Calu3 (cell line): Measurements from ENCODE around the gene HEXD. TPM values are rescaled to one million over a fixed set of nuclear protein-coding genes. Genes with fewer than 3 reads are reported as not detected.

Source experiments
- BruUV-seq: library from RNA; stranded (reverse); fragments of 400-500 nt; replicated peaks from 2 replicates; lab custom pipeline; 2021; lab: Mats Ljungman, UMichigan
- CTCF ChIA-PET: fragments of 300-600 bp; sonication (Branson Sonifier 250); formaldehyde crosslinking; loops from one replicate; lab custom pipeline; 2022; ENCODE audit warnings: antibody characterized with exemption; lab: Charles Lee
- DNase-seq: peaks from one replicate; pipeline ENCODE4 v3.0.0; 2022
- H3K27ac Mint-ChIP-seq: one replicate; pipeline ENCODE4 v1.8.0; 2022; ENCODE audit warnings: mixed read lengths; ENCODE audit not compliant: unreplicated experiment
- H3K27me3 Mint-ChIP-seq: one replicate; pipeline ENCODE4 v1.8.0; 2022; ENCODE audit warnings: mixed read lengths; ENCODE audit not compliant: unreplicated experiment
- H3K36me3 Mint-ChIP-seq: one replicate; pipeline ENCODE4 v1.8.0; 2022; ENCODE audit warnings: mild to moderate bottlenecking, moderate library complexity, mixed read lengths; ENCODE audit not compliant: insufficient read depth, unreplicated experiment
- H3K4me1 Mint-ChIP-seq: one replicate; pipeline ENCODE4 v1.8.0; 2022; ENCODE audit warnings: mild to moderate bottlenecking, low read depth, mixed read lengths; ENCODE audit not compliant: unreplicated experiment
- H3K4me3 Mint-ChIP-seq: one replicate; pipeline ENCODE4 v1.8.0; 2022; ENCODE audit warnings: mild to moderate bottlenecking, low read depth, moderate library complexity, mixed read lengths; ENCODE audit not compliant: unreplicated experiment
- H3K9me3 Mint-ChIP-seq: one replicate; pipeline ENCODE4 v1.8.0; 2022; ENCODE audit warnings: low read depth, mixed read lengths; ENCODE audit not compliant: unreplicated experiment
- CTCF ChIP-seq: fragments of 200-600 bp; IDR thresholded peaks from one replicate; pipeline ENCODE4 v1.8.0; 2022; ENCODE audit warnings: antibody characterized with exemption; ENCODE audit not compliant: unreplicated experiment
- intact Hi-C: fragments of 100-400 bp; cut with micrococcal nuclease; formaldehyde crosslinking; loops from one replicate; pipeline ENCODE4 v1.10.0; 2022; ENCODE audit not compliant: unreplicated experiment
- total RNA-seq: library from RNA; stranded (reverse); gene quantifications from 2 replicates; pipeline ENCODE4 v1.2.3, GENCODE V29; 2022

HEXD gene
- total RNA-seq, 1 experiment from 2014 or later, result 30.7 TPM

- Mint-ChIP-seq H3K36me3 (peaks cover 28% of the 10 kb centered on the region), H3K9me3 (no peaks in the 10 kb centered on the region), H3K4me1 (no peaks in the 10 kb centered on the region), H3K4me3 (no peak overlapping the region), H3K27me3 (no peaks in the 10 kb centered on the region), H3K27ac (no peak overlapping the region)
- intact Hi-C loops, result no loop called here
- no peak for TF ChIP-seq CTCF
- no TSS peak for BruUV-seq
- CTCF ChIA-PET, result no interaction called here
- DNase-seq, result no peak
Measured at GRCh38 chr17:82439829-82440365, 21.8 kb downstream of the HEXD start.

- Mint-ChIP-seq H3K27ac (no peak overlapping the region), H3K36me3 (peaks cover 29% of the 10 kb centered on the region), H3K4me3 (no peak overlapping the region), H3K4me1 (no peaks in the 10 kb centered on the region), H3K27me3 (no peaks in the 10 kb centered on the region), H3K9me3 (no peaks in the 10 kb centered on the region)
- no peak for TF ChIP-seq CTCF
- intact Hi-C loops, result no loop called here
- no peak for DNase-seq
- no TSS peak for BruUV-seq
- CTCF ChIA-PET, result no interaction called here
Measured at GRCh38 chr17:82440469-82440981, 22.4 kb downstream of the HEXD start.

GRCh38 chr17:82440991-82441627 lies 23.0 kb downstream of the HEXD start:
- no TSS peak for BruUV-seq
- Mint-ChIP-seq H3K9me3 (no peaks in the 10 kb centered on the region), H3K27ac (no peak overlapping the region)

GRCh38 chr17:82441691-82442487 lies 23.7 kb downstream of the HEXD start:
- CTCF ChIA-PET, result no interaction called here
- TF ChIP-seq CTCF, result no peak

More at GRCh38 chr17:82440991-82441627, 23.0 kb downstream of the HEXD start:
- H3K27me3 Mint-ChIP-seq, result no peaks in the 10 kb centered on the region
- no peak overlapping the region for H3K4me3 Mint-ChIP-seq
- intact Hi-C loops, result no loop called here
- TF ChIP-seq CTCF, result no peak
- H3K36me3 Mint-ChIP-seq, result peaks cover 35% of the 10 kb centered on the region
- no peaks in the 10 kb centered on the region for H3K4me1 Mint-ChIP-seq
- CTCF ChIA-PET, result no interaction called here
- no peak for DNase-seq

More at GRCh38 chr17:82441691-82442487, 23.7 kb downstream of the HEXD start:
- Mint-ChIP-seq H3K27me3 (no peaks in the 10 kb centered on the region), H3K4me3 (no peak overlapping the region), H3K36me3 (peaks cover 43% of the 10 kb centered on the region), H3K27ac (no peak overlapping the region), H3K9me3 (no peaks in the 10 kb centered on the region), H3K4me1 (no peaks in the 10 kb centered on the region)
- BruUV-seq, result no TSS peak
- no peak for DNase-seq
- intact Hi-C loops, result no loop called here
